Neural progenitor cell (in vitro differentiated cells): ENCODE results near the gene CIB1.
A peak's percentile ranks its signal among the peaks of the same experiment; 100 is the strongest.

Experiments used
- EZH2 ChIP-seq: fragments of 200-600 bp; sonication (generic); IDR thresholded peaks from 2 replicates; pipeline ENCODE4 v1.6.1; 2017; ENCODE audit warnings: antibody characterized with exemption, mild to moderate bottlenecking, moderate library complexity
- EZH2phosphoT487 ChIP-seq: fragments of 200-600 bp; sonication (generic); IDR thresholded peaks from 2 replicates; pipeline ENCODE4 v1.6.1; 2017; ENCODE audit warnings: antibody characterized with exemption
- TF ChIP-seq, protein P1 (sequence below): fragments of 200-600 bp; sonication (generic); IDR thresholded peaks from 2 replicates; pipeline ENCODE4 v1.5.1; 2017; ENCODE audit warnings: antibody characterized with exemption, mild to moderate bottlenecking

DNA sequence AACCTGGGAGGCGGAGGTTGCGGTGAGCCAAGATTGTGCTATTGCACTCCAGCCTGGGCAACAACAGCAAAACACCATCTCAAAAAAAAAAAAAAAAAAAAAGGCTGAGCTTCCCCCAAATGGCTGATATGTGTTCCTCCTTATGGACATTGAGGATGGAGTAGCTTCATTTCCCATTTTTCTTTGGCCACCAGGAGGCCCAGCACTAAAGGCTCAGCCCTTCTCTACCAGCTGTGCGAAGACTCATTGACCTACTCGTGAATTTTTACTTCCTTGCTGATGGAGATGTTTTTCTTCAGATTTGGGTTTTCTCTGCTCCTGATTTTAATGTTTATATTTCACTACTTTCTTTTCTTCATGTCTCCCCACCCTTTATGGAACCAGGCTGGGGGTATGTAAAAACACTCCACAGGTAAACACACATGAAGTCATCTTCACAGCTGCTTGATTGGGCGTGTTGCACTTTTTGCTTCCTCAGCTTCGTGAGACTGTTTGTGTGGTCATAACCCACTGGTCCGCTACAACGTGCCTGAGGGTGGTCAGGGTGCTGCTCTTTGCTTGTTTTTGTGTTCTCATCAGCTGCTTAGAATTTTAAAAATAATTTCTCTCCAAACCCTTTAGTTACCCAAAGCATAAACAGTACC is 19.1 kb downstream of the CIB1 start:
- TF ChIP-seq EZH2phosphoT487 (no peak), EZH2 (no peak)
- TF ChIP-seq, protein P1, sequence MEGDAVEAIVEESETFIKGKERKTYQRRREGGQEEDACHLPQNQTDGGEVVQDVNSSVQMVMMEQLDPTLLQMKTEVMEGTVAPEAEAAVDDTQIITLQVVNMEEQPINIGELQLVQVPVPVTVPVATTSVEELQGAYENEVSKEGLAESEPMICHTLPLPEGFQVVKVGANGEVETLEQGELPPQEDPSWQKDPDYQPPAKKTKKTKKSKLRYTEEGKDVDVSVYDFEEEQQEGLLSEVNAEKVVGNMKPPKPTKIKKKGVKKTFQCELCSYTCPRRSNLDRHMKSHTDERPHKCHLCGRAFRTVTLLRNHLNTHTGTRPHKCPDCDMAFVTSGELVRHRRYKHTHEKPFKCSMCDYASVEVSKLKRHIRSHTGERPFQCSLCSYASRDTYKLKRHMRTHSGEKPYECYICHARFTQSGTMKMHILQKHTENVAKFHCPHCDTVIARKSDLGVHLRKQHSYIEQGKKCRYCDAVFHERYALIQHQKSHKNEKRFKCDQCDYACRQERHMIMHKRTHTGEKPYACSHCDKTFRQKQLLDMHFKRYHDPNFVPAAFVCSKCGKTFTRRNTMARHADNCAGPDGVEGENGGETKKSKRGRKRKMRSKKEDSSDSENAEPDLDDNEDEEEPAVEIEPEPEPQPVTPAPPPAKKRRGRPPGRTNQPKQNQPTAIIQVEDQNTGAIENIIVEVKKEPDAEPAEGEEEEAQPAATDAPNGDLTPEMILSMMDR, result peak; percentile 18
